Breast epithelium (tissue), 3 donors: ENCODE results near the gene GAL3ST1.

Experiments used
- POLR2AphosphoS5 ChIP-seq, 3 donors: sonication (generic); formaldehyde crosslinking; IDR thresholded peaks; one replicate each; pipeline ENCODE4 v1.6.1; 2017; ENCODE audit warnings: antibody characterized with exemption in 3 of 3
- TF ChIP-seq, protein P1 (sequence below), 3 donors: fragments of 450-650 bp; IDR thresholded peaks; one replicate each; pipeline ENCODE4 v1.5.1; 2016 to 2017; ENCODE audit warnings: antibody characterized with exemption in 3 of 3, mild to moderate bottlenecking in 3 of 3, moderate library complexity in 3 of 3

DNA sequence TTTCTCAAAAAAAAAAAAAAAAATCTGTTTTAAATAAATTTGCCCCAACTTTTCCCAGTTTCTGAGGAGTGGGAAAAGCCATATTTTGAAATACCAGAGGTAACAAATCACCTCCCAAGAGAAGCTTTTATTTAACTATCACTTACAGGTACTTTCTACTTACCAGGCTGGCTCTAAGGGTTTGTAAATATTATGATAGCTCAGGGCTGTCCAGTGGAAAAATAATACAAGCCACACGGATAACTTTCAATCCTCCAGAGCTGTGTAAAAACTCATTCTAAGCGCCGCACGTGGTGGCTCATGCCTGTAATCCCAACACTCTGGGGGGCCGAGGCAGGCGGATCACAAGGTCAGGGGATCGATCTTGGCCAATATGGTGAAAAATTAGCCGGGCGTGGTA is 63.4 kb downstream of the GAL3ST1 start:
- TF ChIP-seq, protein P1, sequence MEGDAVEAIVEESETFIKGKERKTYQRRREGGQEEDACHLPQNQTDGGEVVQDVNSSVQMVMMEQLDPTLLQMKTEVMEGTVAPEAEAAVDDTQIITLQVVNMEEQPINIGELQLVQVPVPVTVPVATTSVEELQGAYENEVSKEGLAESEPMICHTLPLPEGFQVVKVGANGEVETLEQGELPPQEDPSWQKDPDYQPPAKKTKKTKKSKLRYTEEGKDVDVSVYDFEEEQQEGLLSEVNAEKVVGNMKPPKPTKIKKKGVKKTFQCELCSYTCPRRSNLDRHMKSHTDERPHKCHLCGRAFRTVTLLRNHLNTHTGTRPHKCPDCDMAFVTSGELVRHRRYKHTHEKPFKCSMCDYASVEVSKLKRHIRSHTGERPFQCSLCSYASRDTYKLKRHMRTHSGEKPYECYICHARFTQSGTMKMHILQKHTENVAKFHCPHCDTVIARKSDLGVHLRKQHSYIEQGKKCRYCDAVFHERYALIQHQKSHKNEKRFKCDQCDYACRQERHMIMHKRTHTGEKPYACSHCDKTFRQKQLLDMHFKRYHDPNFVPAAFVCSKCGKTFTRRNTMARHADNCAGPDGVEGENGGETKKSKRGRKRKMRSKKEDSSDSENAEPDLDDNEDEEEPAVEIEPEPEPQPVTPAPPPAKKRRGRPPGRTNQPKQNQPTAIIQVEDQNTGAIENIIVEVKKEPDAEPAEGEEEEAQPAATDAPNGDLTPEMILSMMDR (IDR thresholded peaks at IDR 0.05) = no peak
- no peak for TF ChIP-seq POLR2AphosphoS5 (IDR thresholded peaks at IDR 0.05)
